HepG2 (cell line): Measurements from ENCODE around the gene ITGA7. TPM values are rescaled to one million over a fixed set of nuclear protein-coding genes. Genes with fewer than 3 reads are reported as not detected.

Source experiments
- BORCS8-MEF2B ChIP-seq: sonication (generic); formaldehyde crosslinking; IDR thresholded peaks from 2 replicates; pipeline ENCODE4 v1.8.0; 2022; ENCODE audit warnings: mild to moderate bottlenecking, missing genetic modification reagents
- DMAP1 ChIP-seq: IDR thresholded peaks from 2 replicates; pipeline ENCODE4 v1.6.1; 2016
- FOXK1 ChIP-seq: sonication (generic); formaldehyde crosslinking; IDR thresholded peaks from 2 replicates; pipeline ENCODE4 v1.4.0; 2020; ENCODE audit warnings: low read depth, missing genetic modification reagents, borderline replicate concordance
- KDM5B ChIP-seq: sonication (generic); formaldehyde crosslinking; IDR thresholded peaks from 2 replicates; pipeline ENCODE4 v1.4.0; 2020; ENCODE audit warnings: missing genetic modification reagents, mild to moderate bottlenecking, borderline replicate concordance
- MAF1 ChIP-seq: sonication (generic); formaldehyde crosslinking; IDR thresholded peaks from 2 replicates; pipeline ENCODE4 v1.5.0; 2020; ENCODE audit warnings: missing genetic modification reagents, borderline replicate concordance
- MEIS2 ChIP-seq: sonication (generic); formaldehyde crosslinking; IDR thresholded peaks from 2 replicates; pipeline ENCODE4 v1.9.0; 2021; ENCODE audit warnings: mild to moderate bottlenecking, missing genetic modification reagents
- PAWR ChIP-seq: sonication (generic); formaldehyde crosslinking; IDR thresholded peaks from 2 replicates; pipeline ENCODE4 v1.4.0; 2020; ENCODE audit warnings: missing genetic modification reagents, mild to moderate bottlenecking, borderline replicate concordance
- PCBP1 ChIP-seq: fragments of 200-400 bp; formaldehyde crosslinking; IDR thresholded peaks from 2 replicates; pipeline ENCODE4 v1.6.1; 2017; ENCODE audit warnings: mild to moderate bottlenecking, low read depth, low read length, borderline replicate concordance
- POLR2AphosphoS5 ChIP-seq: IDR thresholded peaks from 2 replicates; pipeline ENCODE4 v1.6.1; 2012; ENCODE audit warnings: low read depth, low read length
- STAG1 ChIP-seq: sonication (generic); formaldehyde crosslinking; IDR thresholded peaks from 2 replicates; pipeline ENCODE4 v1.4.0; 2020; ENCODE audit warnings: missing genetic modification reagents
- TOPORS ChIP-seq: sonication (generic); formaldehyde crosslinking; IDR thresholded peaks from 2 replicates; pipeline ENCODE4 v1.8.0; 2023; ENCODE audit warnings: mild to moderate bottlenecking, missing genetic modification reagents
- ZBTB1 ChIP-seq: sonication (generic); formaldehyde crosslinking; IDR thresholded peaks from 2 replicates; pipeline ENCODE4 v1.4.0; 2020; ENCODE audit warnings: missing genetic modification reagents, borderline replicate concordance
- ZNF749 ChIP-seq: sonication (generic); formaldehyde crosslinking; IDR thresholded peaks from 2 replicates; pipeline ENCODE4 v1.8.0; 2022; ENCODE audit warnings: mild to moderate bottlenecking, missing genetic modification reagents, moderate library complexity, borderline replicate concordance
- ZSCAN25 ChIP-seq: sonication (generic); formaldehyde crosslinking; IDR thresholded peaks from 2 replicates; pipeline ENCODE4 v1.8.0; 2022; ENCODE audit warnings: mild to moderate bottlenecking, missing genetic modification reagents
- polyA plus RNA-seq, 8 experiments: library from polyadenylated mRNA; depleted of rRNA in 3 of 8; stranded (reverse) in 7 of 8; unstranded in 1 of 8; fragments of >200 nt; fragmentation: Illumina TruSeq in 4 of 8; extraction: Trizol in 4 of 8; gene quantifications; 2 replicates each; pipeline versions ENCODE4 v1.2.1 to v1.2.3, GENCODE V29; 2011 to 2016; ENCODE audit warnings: low read depth in 4 of 8, missing spikeins in 1 of 8, mixed read lengths in 1 of 8; ENCODE audit not compliant: insufficient read depth in 1 of 8
- total RNA-seq, 5 experiments: library from RNA; depleted of rRNA; stranded (reverse); fragments of >200 nt; fragmentation: Illumina TruSeq; extraction: Trizol; gene quantifications; 2 replicates each; pipeline ENCODE4 v1.2.3, GENCODE V29; 2016; ENCODE audit warnings: low read depth in 1 of 5
- TF ChIP-seq, protein P1 (sequence below): sonication (generic); formaldehyde crosslinking; IDR thresholded peaks from 2 replicates; pipeline ENCODE4 v1.4.0; 2020; ENCODE audit warnings: mild to moderate bottlenecking, missing genetic modification reagents
- TF ChIP-seq, protein P2 (sequence below): sonication (generic); formaldehyde crosslinking; conservative IDR thresholded peaks from 2 replicates; pipeline ENCODE4 v1.8.0; 2022; ENCODE audit warnings: low read depth, missing genetic modification reagents
- TF ChIP-seq, protein P3 (sequence below): sonication (generic); formaldehyde crosslinking; IDR thresholded peaks from 2 replicates; pipeline ENCODE4 v1.4.0; 2020; ENCODE audit warnings: mild to moderate bottlenecking, missing genetic modification reagents
- TF ChIP-seq, protein P4 (sequence below): sonication (generic); formaldehyde crosslinking; IDR thresholded peaks from 2 replicates; pipeline ENCODE4 v1.4.0; 2020; ENCODE audit warnings: missing genetic modification reagents, borderline replicate concordance
- TF ChIP-seq, protein P5 (sequence below): sonication (generic); formaldehyde crosslinking; IDR thresholded peaks from 2 replicates; pipeline ENCODE4 v1.9.0; 2021; ENCODE audit warnings: missing genetic modification reagents, mild to moderate bottlenecking, borderline replicate concordance

The ITGA7 gene
- total and polyA plus RNA-seq, 2 of the 13 experiments (the other 11 are each of a cell fraction or from before 2014, with no cell fraction given) = 0.65 to 0.75 TPM

GRCh38 chr12:55715833-55716581, 8.3 kb upstream of the ITGA7 start, which contains the start of gene BLOC1S1 (continued):
- TF ChIP-seq ZSCAN25 (CRISPR knock-in tag) (no peak), FOXK1 (CRISPR knock-in tag) (peak; percentile 89; the same call in 1 of the 2 replicates), PAWR (CRISPR knock-in tag) (no peak), KDM5B (peak; percentile 78; the same call in 1 of the 2 replicates), TOPORS (CRISPR knock-in tag) (no peak), POLR2AphosphoS5 (peak; percentile 79), PCBP1 (no peak), MAF1 (CRISPR knock-in tag) (no peak), BORCS8-MEF2B (CRISPR knock-in tag) (peak; percentile 84), ZNF749 (0 out of 2 replicates have a peak, but pooled peaks have one; percentile 59), MEIS2 (CRISPR knock-in tag) (no peak), STAG1 (CRISPR knock-in tag) (no peak), ZBTB1 (CRISPR knock-in tag) (0 out of 2 replicates have a peak, but pooled peaks have one; percentile 17), DMAP1 (CRISPR knock-in tag) (peak; percentile 80; the same call in 1 of the 2 replicates)
- TF ChIP-seq, protein P1, sequence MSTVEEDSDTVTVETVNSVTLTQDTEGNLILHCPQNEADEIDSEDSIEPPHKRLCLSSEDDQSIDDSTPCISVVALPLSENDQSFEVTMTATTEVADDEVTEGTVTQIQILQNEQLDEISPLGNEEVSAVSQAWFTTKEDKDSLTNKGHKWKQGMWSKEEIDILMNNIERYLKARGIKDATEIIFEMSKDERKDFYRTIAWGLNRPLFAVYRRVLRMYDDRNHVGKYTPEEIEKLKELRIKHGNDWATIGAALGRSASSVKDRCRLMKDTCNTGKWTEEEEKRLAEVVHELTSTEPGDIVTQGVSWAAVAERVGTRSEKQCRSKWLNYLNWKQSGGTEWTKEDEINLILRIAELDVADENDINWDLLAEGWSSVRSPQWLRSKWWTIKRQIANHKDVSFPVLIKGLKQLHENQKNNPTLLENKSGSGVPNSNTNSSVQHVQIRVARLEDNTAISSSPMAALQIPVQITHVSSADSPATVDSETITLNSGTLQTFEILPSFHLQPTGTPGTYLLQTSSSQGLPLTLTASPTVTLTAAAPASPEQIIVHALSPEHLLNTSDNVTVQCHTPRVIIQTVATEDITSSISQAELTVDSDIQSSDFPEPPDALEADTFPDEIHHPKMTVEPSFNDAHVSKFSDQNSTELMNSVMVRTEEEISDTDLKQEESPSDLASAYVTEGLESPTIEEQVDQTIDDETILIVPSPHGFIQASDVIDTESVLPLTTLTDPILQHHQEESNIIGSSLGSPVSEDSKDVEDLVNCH = no peak
- TF ChIP-seq, protein P2, sequence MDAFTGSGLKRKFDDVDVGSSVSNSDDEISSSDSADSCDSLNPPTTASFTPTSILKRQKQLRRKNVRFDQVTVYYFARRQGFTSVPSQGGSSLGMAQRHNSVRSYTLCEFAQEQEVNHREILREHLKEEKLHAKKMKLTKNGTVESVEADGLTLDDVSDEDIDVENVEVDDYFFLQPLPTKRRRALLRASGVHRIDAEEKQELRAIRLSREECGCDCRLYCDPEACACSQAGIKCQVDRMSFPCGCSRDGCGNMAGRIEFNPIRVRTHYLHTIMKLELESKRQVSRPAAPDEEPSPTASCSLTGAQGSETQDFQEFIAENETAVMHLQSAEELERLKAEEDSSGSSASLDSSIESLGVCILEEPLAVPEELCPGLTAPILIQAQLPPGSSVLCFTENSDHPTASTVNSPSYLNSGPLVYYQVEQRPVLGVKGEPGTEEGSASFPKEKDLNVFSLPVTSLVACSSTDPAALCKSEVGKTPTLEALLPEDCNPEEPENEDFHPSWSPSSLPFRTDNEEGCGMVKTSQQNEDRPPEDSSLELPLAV (CRISPR knock-in tag) = no peak
- TF ChIP-seq, protein P3, sequence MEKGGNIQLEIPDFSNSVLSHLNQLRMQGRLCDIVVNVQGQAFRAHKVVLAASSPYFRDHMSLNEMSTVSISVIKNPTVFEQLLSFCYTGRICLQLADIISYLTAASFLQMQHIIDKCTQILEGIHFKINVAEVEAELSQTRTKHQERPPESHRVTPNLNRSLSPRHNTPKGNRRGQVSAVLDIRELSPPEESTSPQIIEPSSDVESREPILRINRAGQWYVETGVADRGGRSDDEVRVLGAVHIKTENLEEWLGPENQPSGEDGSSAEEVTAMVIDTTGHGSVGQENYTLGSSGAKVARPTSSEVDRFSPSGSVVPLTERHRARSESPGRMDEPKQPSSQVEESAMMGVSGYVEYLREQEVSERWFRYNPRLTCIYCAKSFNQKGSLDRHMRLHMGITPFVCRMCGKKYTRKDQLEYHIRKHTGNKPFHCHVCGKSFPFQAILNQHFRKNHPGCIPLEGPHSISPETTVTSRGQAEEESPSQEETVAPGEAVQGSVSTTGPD (CRISPR knock-in tag) = no peak
- TF ChIP-seq, protein P4, sequence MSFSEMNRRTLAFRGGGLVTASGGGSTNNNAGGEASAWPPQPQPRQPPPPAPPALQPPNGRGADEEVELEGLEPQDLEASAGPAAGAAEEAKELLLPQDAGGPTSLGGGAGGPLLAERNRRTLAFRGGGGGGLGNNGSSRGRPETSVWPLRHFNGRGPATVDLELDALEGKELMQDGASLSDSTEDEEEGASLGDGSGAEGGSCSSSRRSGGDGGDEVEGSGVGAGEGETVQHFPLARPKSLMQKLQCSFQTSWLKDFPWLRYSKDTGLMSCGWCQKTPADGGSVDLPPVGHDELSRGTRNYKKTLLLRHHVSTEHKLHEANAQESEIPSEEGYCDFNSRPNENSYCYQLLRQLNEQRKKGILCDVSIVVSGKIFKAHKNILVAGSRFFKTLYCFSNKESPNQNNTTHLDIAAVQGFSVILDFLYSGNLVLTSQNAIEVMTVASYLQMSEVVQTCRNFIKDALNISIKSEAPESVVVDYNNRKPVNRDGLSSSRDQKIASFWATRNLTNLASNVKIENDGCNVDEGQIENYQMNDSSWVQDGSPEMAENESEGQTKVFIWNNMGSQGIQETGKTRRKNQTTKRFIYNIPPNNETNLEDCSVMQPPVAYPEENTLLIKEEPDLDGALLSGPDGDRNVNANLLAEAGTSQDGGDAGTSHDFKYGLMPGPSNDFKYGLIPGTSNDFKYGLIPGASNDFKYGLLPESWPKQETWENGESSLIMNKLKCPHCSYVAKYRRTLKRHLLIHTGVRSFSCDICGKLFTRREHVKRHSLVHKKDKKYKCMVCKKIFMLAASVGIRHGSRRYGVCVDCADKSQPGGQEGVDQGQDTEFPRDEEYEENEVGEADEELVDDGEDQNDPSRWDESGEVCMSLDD (CRISPR knock-in tag) = no peak
- TF ChIP-seq, protein P5, sequence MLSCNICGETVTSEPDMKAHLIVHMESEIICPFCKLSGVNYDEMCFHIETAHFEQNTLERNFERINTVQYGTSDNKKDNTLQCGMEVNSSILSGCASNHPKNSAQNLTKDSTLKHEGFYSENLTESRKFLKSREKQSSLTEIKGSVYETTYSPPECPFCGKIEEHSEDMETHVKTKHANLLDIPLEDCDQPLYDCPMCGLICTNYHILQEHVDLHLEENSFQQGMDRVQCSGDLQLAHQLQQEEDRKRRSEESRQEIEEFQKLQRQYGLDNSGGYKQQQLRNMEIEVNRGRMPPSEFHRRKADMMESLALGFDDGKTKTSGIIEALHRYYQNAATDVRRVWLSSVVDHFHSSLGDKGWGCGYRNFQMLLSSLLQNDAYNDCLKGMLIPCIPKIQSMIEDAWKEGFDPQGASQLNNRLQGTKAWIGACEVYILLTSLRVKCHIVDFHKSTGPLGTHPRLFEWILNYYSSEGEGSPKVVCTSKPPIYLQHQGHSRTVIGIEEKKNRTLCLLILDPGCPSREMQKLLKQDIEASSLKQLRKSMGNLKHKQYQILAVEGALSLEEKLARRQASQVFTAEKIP (CRISPR knock-in tag) = no peak
